Measurements from ENCODE around the gene VWCE.

Gene VWCE

DNA sequence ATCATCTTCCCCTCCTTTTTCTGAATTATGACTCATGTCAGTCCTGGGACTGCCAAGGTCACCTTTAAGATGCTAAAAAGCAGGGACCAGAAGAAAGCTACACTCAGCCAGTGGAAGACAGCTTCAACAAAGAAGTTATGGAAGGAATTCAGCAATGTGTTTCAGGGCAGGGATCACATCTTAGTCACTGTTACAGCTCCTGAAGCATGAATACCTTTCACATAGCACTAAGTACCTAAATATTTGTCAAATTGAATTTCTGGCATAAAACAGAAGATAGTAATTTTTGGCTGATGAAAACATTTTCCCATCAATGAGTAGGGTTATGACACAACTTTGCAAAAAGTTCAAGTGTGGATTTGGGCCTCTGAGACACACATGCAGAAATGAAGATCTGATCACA is 32.6 kb upstream of the VWCE start:
- no peak for DNase-seq (ENCODE audit: low read depth)

DNA sequence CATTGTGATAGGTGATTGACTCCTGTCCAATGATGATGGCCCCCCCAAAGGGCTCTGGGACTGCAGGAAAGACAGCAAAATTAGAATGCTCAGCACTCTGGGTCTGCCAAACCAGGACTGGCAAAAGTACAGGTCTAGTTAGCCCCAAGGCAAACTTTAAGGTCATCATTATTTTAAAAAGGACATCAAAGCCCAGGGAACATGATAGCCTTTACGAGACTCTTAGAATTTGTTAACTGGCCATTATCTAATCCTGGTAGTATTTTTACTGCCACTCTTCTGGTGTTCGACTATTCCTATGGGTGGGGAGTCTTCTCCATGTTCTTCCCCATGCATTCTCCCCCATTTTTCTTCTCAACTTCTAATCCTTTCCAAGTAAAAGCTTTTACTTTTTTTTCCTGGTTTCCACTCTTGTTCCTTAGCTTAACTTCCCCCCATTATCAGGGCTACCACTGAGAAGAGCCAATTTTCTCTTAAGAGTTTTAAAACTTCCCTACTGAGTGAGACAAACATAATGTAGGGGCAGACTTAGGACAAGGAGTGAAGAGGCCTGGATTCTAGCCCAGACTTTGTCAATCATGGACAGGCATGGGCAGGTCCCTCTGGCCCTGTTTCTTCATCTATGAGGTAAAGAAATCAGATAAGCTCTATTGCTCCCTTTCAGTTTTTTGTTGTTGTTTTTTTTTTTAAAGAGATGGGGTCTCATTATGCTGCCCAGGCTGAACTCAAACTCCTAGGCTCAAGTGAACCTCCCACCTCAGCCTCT is 30.7 kb upstream of the VWCE start:
- no peak for DNase-seq (ENCODE audit: low read depth)

DNA sequence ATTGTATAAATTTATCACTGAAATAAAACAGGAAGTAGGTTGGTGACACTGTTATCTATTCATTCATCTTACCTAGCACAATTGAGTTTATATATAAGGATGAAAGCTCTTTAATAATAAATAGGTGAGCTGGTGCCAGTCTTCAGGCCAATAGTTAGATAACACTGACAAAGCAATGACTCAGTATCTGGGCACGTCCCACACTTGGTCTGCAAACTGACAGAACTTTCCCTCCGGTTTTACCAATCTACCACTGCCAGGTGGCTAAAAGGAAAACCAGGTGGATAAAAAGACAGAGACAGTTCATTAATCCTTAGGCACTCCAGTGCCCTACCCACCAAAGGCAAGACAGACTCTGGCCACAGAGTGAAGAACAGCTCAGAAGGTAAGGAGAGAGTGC is 20.1 kb upstream of the VWCE start:
- DNase-seq (ENCODE audit: low read depth) = no peak

DNA sequence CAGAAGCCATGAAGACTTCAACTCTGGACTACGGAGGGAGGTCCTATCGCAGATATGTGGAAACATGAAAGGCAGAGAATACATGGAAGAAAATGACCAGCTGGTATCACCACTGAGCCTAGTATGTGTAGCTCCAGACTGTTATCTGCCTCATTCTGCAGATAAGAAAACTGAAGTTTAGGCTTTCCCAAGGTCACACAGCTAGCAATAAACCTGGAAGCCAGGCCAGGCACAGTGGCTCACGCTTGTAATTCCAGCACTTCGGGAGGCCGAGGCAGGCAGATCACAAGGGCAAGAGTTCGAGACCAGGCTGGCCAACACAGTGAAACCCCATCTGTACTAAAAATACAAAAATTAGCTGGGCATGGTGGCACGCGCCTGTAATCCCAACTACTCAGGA is 15.6 kb upstream of the VWCE start:
- no peak for DNase-seq (ENCODE audit: low read depth)

DNA sequence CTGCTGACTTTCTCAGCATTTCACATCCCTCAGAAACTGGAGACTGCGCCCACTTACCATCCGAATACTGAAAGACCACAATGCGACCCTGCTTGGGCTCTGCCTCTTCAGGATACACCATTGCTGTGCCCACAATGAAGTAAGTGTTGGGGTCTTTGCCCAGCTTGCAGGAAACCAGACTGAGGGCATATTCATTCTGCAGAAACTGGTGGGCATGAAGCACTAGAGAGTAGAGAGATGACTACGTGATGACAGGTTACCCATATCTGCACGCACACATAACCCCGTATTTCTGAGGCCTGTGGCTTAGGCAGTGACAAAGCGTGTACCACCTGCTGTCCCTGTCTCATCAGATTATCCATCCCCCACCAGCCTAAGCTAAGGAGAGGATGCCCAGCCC is 14.6 kb upstream of the VWCE start:
- no peak for DNase-seq (ENCODE audit: low read depth)

DNA sequence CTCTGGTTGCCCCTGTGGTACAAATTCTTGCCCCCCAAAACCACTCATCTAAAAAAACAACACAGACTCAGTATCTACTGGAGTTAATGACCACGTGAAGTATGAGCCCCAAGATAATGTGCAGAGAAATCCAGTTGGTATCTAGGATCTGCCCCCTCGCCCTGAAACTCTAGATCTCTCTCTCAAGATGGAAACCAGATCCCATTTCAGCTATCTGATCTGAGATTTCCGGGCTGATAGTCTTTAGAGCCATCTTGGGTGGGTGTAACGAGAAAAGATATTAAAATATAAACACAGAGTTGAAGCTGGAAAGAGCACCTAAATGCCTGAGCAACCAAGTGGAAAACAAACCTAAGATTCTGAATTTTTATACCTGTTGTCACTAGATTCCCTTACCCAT is 14.0 kb upstream of the VWCE start:
- DNase-seq (ENCODE audit: low read depth) = no peak

DNA sequence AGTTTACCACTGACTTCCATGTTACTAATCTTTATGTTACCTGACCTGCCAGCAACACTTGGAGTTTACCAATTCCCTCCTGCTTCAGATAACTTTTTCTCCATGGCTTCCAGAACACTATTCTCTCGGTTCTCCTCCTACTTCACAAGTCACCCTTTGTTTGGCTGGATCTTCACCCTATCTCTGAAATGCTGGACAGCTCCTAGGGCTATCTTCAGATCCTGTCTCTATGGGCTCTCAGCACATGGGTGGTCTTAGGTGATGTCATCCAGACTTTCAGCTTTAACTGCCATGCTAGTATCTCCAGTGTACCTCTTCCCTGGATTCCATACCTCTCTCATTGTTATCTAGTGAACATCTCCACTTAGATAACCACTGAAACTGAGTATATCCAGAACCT is 12.2 kb upstream of the VWCE start:
- no peak for DNase-seq (ENCODE audit: low read depth)

DNA sequence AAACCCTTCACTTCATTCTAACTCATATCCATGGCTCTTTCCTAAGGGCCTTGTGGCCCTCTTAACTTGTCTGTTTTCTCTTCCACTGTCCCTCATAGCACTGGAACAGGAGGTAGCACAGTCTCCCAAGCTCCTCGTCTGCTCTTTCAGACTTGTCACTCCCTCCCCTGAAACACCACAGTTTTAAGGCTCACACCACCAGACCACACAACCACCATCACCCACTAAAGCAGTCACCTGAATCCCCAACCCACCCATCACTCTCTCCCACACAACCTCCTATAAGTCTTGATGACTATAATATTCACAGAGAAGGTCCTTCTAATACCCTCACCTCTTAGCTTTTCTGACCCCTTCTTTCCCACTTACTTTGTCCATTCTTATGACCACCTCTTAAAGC is 11.1 kb upstream of the VWCE start:
- no peak for DNase-seq (ENCODE audit: low read depth)

DNA sequence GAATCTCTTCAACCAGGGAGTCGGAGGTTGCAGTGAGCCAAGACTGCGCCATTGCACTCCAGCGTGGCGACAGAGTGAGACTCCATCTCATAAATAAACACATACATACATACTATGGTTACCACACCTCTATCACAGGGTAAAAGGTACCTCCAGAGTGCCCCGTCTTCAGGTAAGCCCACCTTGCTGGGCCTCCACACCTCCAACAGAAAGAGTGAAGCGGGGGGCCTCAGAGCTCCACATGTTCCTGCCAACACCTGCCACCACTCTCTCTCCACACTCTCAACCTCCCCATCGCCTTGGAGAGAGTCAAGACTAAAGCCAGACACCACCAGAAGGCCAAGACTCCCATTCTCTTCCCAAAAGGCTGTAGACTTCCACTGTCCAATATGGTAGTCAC is 10.3 kb upstream of the VWCE start:
- DNase-seq (ENCODE audit: low read depth) = no peak

DNA sequence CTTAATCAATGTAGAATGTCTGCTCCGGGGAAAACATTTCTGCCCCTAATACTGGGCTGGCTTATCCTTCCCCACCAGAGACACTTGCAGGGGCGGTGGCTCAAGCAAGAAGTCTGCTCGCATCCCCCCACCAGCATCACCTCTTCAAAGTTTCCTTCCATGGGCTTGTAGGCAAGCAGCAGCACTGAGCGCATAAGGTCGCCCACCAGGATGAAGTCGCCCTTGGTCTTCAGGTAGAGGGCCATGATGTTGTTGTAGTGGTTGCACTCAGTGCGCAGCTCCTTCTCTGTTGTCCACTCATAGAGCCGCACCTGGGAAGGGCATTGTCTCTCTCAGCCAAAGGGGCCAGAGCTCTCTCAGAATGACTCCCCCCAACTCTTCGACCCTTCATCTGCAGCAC is 8.6 kb upstream of the VWCE start:
- DNase-seq (ENCODE audit: low read depth) = no peak

DNA sequence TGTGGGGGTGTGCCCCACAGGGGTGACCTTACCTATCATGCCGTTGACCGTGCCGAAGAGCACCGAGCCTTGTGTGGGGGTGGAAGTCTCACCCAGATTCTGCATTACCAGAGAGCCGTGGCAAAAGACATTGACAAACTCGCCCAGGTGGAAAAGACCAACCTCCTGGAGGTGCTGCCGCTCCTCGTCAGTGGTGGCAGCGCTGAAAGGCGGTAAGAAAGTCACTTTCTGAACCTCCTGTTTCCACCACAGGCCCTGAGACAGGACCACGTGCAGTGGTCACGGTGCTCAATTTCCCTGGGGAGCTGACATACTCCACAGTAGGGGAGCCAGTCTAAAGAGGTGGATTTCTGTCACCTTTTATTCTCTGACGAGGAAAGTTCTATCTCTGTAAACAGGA is 7.4 kb upstream of the VWCE start:
- no peak for DNase-seq (ENCODE audit: low read depth)

DNA sequence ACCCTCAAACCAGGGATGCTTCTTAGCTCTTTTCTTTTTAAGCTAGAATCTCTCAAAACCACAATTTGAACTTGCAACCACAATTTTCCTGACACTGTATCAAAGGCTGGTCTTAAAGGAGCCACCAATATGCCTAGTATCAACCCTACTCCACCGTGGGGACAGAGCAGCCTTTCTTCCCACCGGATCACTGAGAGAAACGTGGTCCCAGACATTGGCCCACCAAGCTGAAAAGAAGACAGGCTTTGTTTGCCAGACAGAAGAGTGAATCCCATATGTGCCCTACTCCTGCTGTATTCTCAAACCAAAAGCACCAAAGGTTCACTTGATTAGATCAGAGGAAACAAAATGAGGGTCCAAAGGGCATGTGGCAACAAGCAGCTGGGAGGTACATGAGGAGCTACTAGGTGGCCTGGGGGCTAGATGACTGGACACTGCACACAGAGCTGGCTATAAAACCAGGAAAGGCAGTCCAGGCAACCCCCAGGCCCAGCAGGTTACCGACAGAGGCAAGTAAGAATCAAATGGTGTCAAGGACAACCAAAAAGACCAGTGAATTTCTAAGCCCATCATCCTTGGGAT is 3.6 kb upstream of the VWCE start:
- no peak for DNase-seq (ENCODE audit: low read depth)

DNA sequence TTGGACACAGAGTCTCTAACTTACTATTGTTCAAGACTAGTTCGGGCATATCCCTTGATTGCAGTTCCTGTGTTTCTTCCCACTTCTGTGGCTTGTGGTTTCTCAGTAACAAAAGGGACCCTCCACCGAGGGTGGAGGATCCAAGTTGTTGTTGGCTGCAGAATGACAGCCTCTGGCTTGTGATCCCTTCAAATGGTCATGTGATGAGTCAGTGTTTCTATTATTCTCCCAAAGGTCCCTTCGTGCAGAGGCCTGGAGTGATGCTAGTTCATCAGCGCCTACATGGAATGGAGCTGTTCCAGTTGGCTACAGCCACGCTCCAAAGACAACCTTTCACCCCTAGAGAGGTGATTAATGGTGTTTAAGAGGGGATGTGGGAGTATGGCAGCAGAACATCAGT is 2.6 kb upstream of the VWCE start:
- no peak for DNase-seq (ENCODE audit: low read depth)

DNA sequence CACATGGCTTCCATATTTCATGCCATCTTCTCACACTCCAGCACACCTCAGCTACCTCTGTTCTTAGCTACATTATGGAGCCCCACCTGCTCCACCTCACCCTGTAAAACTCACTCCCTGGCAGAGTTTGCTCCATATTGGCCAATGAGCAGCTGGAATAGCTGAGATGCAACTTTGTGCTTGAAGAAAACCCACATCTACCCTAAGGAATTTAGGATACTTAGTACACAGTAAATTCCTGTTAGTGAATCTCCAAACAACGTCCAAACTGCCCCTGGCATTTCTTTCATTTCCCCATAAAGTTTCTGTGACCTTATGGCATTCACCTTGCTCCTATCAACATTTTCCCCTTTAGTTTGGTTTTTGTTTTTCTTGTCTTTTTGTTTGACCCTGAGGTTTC is 2.2 kb upstream of the VWCE start:
- no peak for DNase-seq (ENCODE audit: low read depth)

DNA sequence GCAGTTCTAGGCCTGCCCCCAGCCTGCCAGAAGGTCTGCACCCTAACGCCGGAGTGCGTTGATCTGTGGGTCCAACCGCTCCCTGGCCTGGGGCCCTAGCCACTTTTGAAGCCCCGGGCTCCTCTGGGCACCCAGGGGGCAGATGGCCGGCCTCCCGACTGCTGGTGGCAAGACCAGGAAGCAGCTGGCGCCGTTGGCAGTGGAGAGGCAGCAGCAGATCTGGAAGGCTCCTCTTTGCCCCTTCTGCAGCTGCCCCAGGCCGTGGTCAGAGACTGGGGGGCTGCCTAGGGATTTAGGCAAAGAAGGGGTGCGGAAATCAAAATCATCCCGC is 445 bp upstream of the VWCE start:
- no peak for DNase-seq (ENCODE audit: low read depth)

DNA sequence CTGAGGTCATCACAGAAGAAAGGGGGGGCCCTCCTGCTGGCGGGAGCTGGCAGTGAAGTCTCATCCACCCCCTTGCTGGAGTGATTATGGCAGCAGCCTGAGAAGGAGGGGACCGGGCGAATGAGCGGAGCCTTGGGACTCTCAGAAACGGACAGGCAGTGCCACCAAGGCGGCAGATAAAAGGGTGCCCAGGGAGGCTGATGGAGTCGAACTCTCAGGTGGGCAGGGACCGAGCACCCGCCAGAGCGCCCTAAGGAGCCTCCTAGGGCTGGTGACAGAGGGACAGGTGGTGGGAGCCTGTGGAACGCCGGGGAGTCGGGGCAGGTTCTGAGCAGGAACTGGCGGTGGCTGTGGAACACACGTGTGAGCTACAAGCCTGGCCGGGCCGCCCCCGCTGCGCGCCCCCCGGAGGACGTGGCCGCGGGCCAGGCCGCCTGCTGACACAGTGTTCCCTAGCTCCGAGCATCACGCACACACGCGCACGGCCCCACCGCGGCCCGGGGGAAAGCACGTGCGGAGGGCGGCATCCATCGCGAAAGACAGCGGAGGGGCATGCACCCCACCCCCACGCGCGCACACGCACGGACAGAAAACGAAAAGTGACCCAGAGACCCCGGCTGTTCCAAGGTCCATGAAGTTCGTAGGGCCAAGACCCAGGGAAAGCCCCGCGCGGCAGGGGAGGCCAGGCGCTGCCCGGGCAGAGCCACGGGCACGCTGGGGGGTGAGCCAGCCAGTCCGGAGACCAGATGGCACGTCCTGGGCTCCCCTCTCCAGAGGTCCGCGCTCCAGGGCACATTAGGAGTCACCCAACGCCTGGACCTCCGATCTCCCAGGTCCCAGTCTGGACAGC is 1.0 kb downstream of the VWCE start:
- DNase-seq (ENCODE audit: low read depth) = peak; percentile 43

DNA sequence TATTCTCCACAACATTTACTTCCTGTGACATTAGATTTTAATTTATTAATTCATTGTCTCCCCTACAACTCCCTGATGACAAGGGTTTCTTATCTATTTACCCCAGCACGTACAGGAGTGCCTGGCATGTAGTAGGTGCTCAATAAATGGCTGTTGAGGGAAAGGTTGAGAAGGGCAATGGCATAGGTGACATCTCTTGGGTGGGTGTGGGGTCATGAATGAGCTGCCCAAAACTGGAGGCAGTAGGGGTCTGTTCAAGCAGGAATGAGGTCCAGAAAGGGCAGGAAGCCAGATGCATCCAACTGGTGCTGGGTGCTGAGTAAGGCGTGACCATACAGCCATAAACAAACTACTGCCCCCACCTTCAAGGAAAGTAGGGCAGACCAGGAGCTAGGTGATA is 2.8 kb downstream of the VWCE start:
- DNase-seq (ENCODE audit: low read depth) = no peak

DNA sequence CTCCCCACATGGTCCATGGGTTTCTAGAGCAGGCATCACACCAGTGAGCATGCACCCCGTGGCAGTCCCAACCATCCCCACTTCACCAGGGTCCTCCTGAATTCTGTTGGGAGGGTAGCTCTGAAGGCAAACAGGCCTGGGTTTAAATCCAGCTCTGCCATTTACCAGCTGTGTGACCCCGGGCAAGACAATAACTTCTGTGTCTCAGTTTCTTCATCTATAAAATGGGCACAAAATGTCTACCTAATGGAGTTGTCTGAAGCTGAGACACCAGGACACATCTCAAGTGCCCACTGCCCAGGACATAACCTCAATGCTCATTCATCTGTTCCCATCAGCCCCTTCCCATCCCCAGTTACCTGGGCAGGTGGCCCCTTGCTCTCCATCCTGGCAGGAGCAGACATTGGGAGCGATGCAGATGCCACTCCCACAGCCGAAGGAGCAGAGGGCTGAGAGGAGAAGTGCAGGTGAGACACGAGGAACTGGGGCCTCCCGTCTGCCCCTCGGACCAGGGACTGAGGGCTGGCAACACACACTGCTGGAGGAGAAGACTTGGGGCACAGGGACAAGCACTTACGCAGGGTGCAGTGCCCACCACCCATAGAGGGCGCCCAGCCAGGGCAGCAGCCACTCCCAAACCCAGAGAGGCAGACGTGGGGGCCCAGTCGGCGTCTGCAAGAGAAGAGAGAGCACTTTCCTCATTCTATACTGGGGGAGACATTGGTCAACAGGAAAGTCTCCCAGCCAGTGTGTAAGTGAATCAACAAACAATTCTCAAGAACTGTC is 4.0 kb downstream of the VWCE start:
- no peak for DNase-seq (ENCODE audit: low read depth)

DNA sequence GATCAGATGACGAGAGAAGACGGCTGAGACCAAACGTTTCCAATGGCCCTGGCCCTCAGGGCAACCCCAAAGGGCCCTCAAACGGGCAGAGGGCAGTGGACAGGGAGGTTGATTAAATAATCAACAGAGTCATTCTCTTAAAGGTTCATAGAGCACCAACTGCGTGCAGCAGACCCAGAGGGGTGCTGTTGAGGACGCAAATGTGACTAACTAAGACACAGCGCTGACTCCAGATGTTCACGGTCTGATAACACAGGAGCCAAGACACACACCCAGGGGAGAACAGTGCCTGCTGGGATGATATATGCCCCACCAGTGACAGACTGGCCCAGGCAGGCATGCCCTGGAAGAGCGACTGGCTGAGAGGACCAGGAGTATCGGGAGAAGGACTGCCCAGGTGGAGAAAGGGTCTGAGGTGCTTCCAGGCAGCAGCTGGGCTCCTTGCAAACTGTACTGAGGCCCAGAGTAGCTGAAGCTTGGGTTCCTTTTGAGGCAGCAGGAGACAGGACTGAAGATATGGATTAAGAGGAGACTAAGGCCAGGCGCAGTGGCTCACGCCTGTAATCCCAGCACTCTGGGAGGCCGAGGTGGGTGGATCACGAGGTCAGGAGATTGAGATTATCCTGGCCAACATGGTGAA is 7.7 kb downstream of the VWCE start:
- no peak for DNase-seq (ENCODE audit: low read depth)

DNA sequence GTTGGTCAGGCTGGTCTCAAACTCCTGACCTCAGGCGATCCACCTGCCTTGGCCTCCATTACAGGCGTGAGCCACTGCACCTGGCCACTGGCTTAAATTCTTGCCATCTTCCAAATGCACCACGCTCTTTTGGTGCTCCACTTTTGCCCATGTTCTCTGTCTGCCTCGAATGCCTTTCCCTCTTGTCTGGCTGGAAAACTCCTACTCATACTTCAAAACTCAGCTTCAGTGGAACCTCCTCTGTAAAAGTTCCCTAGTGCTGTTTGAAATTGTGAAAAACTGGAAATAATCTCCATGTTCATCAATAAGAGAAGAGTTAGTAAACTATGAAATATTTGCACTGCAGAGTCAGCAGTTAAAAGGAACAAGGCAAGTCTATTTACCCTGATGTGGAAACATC is 11.5 kb downstream of the VWCE start:
- no peak for DNase-seq (ENCODE audit: low read depth)

DNA sequence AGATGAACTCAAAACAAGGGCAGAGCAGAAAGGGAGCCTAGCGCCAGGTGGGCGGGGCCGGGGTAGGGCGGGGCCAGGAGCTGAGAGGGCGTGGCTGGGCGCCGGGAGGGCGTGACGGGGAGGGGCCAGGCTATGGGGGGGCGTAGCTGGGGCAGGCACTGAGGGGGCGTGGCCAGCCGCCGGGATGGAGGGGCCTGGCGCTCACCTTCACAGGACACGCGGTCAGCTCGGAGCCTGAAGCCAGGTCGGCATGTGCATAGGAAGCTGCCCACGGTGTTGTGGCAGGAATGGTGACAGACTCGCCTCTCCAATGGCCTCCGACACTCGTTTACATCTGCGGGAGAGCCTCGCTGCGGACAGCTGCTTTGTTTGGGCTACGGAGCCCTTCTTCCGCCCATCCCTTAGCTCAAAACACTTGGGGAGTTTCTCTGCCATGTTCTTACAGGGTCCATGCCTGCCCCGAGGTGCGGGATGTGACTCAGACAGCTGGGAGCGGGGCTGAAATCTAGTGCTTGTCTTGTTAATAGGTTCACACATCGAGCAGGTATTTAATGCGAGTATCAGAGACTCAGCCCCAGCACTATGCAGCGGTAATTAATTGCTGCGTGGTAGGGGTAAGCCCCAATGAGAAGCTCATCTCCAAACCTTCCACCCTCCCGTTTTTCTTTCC is 13.4 kb downstream of the VWCE start:
- DNase-seq (ENCODE audit: low read depth) = peak; percentile 16

All from stimulated activated CD8-positive, alpha-beta memory T cell treated with anti-CD3 and anti-CD28 coated beads, Interleukin-4, amount 100 ng/mL, for 24 hours (primary cell).